H9 (cell line): ENCODE results near the gene GAREM2. TPM values are rescaled to one million over a fixed set of nuclear protein-coding genes. Genes with fewer than 3 reads are reported as not detected.

Source experiments
- DNase-seq: peaks from one replicate; pipeline ENCODE4 v3.0.0-alpha.2; 2017
- H2AFZ ChIP-seq: one replicate; pipeline ENCODE4 v1.6.1; 2013; ENCODE audit warnings: mild to moderate bottlenecking, low read length, control low read depth, moderate library complexity
- H2AK5ac ChIP-seq: 2 replicates; pipeline ENCODE4 v1.6.1; 2013; ENCODE audit warnings: low read length, control low read depth, mixed read lengths; ENCODE audit not compliant: insufficient read length
- H2BK120ac ChIP-seq: one replicate; pipeline ENCODE4 v1.6.1; 2013; ENCODE audit warnings: low read depth, mild to moderate bottlenecking, low read length, control low read depth, inconsistent platforms; ENCODE audit not compliant: poor library complexity, severe bottlenecking
- H2BK12ac ChIP-seq: 2 replicates; pipeline ENCODE4 v1.6.1; 2013; ENCODE audit warnings: low read length, control low read depth, mixed read lengths, low read depth; ENCODE audit not compliant: insufficient read length
- H2BK15ac ChIP-seq: 2 replicates; pipeline ENCODE4 v1.6.1; 2013; ENCODE audit warnings: low read depth, low read length, control low read depth
- H2BK20ac ChIP-seq: one replicate; pipeline ENCODE4 v1.6.1; 2013; ENCODE audit warnings: low read depth, mild to moderate bottlenecking, low read length, control low read depth, inconsistent platforms; ENCODE audit not compliant: poor library complexity, severe bottlenecking
- H2BK5ac ChIP-seq: 2 replicates; pipeline ENCODE4 v1.6.1; 2013; ENCODE audit warnings: low read length, control low read depth, mixed read lengths; ENCODE audit not compliant: insufficient read length
- H3K14ac ChIP-seq: 2 replicates; pipeline ENCODE4 v1.6.1; 2013; ENCODE audit warnings: low read length, control low read depth; ENCODE audit not compliant: insufficient read depth
- H3K18ac ChIP-seq: 2 replicates; pipeline ENCODE4 v1.6.1; 2013; ENCODE audit warnings: low read depth, mild to moderate bottlenecking, mixed read lengths, low read length, control low read depth; ENCODE audit not compliant: insufficient read length
- H3K23ac ChIP-seq: 2 replicates; pipeline ENCODE4 v1.6.1; 2013; ENCODE audit warnings: low read length, control low read depth, mixed read lengths, low read depth; ENCODE audit not compliant: insufficient read length
- H3K23me2 ChIP-seq: 2 replicates; pipeline ENCODE4 v1.6.1; 2013; ENCODE audit warnings: low read depth, mild to moderate bottlenecking, mixed read lengths, low read length, control low read depth; ENCODE audit not compliant: insufficient read length, poor library complexity, severe bottlenecking
- H3K27ac ChIP-seq: 2 replicates; pipeline ENCODE4 v1.5.1; 2013; ENCODE audit warnings: low read length, control low read depth, mixed read lengths, low read depth; ENCODE audit not compliant: insufficient read length
- H3K27me3 ChIP-seq: 2 replicates; pipeline ENCODE4 v1.6.1; 2013; ENCODE audit warnings: low read length, control low read depth, inconsistent platforms; ENCODE audit not compliant: insufficient read depth
- H3K4ac ChIP-seq: 2 replicates; pipeline ENCODE4 v1.6.1; 2013; ENCODE audit warnings: low read depth, mild to moderate bottlenecking, control low read depth, inconsistent platforms, low read length, moderate library complexity
- H3K4me1 ChIP-seq: 2 replicates; pipeline ENCODE4 v1.6.1; 2013; ENCODE audit warnings: low read length, control low read depth, inconsistent platforms; ENCODE audit not compliant: insufficient read depth
- H3K4me2 ChIP-seq: 2 replicates; pipeline ENCODE4 v1.6.1; 2013; ENCODE audit warnings: low read length, control low read depth, mixed read lengths; ENCODE audit not compliant: insufficient read length, insufficient read depth
- H3K56ac ChIP-seq: 2 replicates; pipeline ENCODE4 v1.6.1; 2013; ENCODE audit warnings: low read depth, mild to moderate bottlenecking, mixed read lengths, low read length, control low read depth; ENCODE audit not compliant: insufficient read length
- H3K79me1 ChIP-seq: 2 replicates; pipeline ENCODE4 v1.6.1; 2013; ENCODE audit warnings: low read depth, mild to moderate bottlenecking, moderate library complexity, low read length, control low read depth, inconsistent platforms; ENCODE audit not compliant: insufficient read depth, poor library complexity, severe bottlenecking
- H3K79me2 ChIP-seq: 2 replicates; pipeline ENCODE4 v1.6.1; 2013; ENCODE audit warnings: low read length, control low read depth, inconsistent platforms; ENCODE audit not compliant: insufficient read depth
- H3K9ac ChIP-seq: 2 replicates; pipeline ENCODE4 v1.6.1; 2013; ENCODE audit warnings: low read length, control low read depth, mixed read lengths; ENCODE audit not compliant: insufficient read length; ENCODE audit errors: extremely low read depth
- H3K9me3 ChIP-seq: one replicate; pipeline ENCODE4 v1.6.1; 2013; ENCODE audit warnings: low read depth, low read length, inconsistent platforms; ENCODE audit not compliant: control insufficient read depth
- H3T11ph ChIP-seq: one replicate; pipeline ENCODE4 v1.6.1; 2013; ENCODE audit warnings: mild to moderate bottlenecking, low read length, control low read depth, inconsistent platforms
- H4K20me1 ChIP-seq: one replicate; pipeline ENCODE4 v1.6.1; 2013; ENCODE audit not compliant: control insufficient read depth, insufficient read length, insufficient read depth
- H4K5ac ChIP-seq: 2 replicates; pipeline ENCODE4 v1.6.1; 2013; ENCODE audit warnings: low read depth, mild to moderate bottlenecking, mixed read lengths, low read length, control low read depth; ENCODE audit not compliant: insufficient read length
- H4K8ac ChIP-seq: replicated peaks from 2 replicates; pipeline ENCODE4 v1.6.1; 2013; ENCODE audit warnings: low read length, control low read depth, mixed read lengths, low read depth; ENCODE audit not compliant: insufficient read length
- H4K91ac ChIP-seq: 2 replicates; pipeline ENCODE4 v1.6.1; 2013; ENCODE audit warnings: low read depth, mild to moderate bottlenecking, moderate library complexity, mixed read lengths, low read length, control low read depth; ENCODE audit not compliant: insufficient read length
- H3K27ac Mint-ChIP-seq, 3 experiments: 2 replicates in 2 of 3; 3 replicates in 1 of 3; pipeline ENCODE4 v1.8.0; 2020 to 2021; ENCODE audit warnings: mixed read lengths in 3 of 3, mild to moderate bottlenecking in 1 of 3, moderate library complexity in 1 of 3
- H3K27me3 Mint-ChIP-seq: 2 replicates; pipeline ENCODE4 v1.8.0; 2021; ENCODE audit warnings: low read depth, mild to moderate bottlenecking, moderate library complexity, mixed read lengths
- H3K36me3 Mint-ChIP-seq, 3 experiments: 2 replicates in 2 of 3; 3 replicates in 1 of 3; pipeline ENCODE4 v1.8.0; 2020 to 2021; ENCODE audit warnings: low read depth in 3 of 3, mixed read lengths in 3 of 3; ENCODE audit not compliant: insufficient read depth in 1 of 3
- H3K4me1 Mint-ChIP-seq, 2 experiments: 2 replicates each; pipeline ENCODE4 v1.8.0; 2020; ENCODE audit warnings: mixed read lengths in 2 of 2
- H3K4me3 Mint-ChIP-seq, 2 experiments: 2 replicates in 1 of 2; 3 replicates in 1 of 2; pipeline ENCODE4 v1.8.0; 2020 to 2021; ENCODE audit warnings: mild to moderate bottlenecking in 2 of 2, mixed read lengths in 2 of 2, moderate library complexity in 1 of 2
- H3K9me3 Mint-ChIP-seq, 2 experiments: 2 replicates in 1 of 2; 3 replicates in 1 of 2; pipeline ENCODE4 v1.8.0; 2020; ENCODE audit warnings: mild to moderate bottlenecking in 2 of 2, mixed read lengths in 2 of 2, moderate library complexity in 1 of 2
- CTCF ChIP-seq: fragments of 200-600 bp; sonication (generic); conservative IDR thresholded peaks from 3 replicates; pipeline ENCODE4 v1.8.0; 2021; ENCODE audit warnings: antibody characterized with exemption, mild to moderate bottlenecking
- WGBS: extraction: QIAGEN DNeasy Blood & Tissue Kit; methylation state at CpG from one replicate; pipeline ENCODE4 v1.1.7; 2013; ENCODE audit warnings: missing lambda C conversion rate, low lambda C conversion rate, mixed read lengths; ENCODE audit not compliant: insufficient read length; ENCODE audit errors: extremely low coverage; 5-methylcytosine and 5-hydroxymethylcytosine counted together
- total RNA-seq: library from RNA; stranded (reverse); gene quantifications from 2 replicates; pipeline ENCODE4 v1.2.1, GENCODE V29; 2021

Gene GAREM2
- total RNA-seq, 1 experiment from 2014 or later: 14.4 TPM

- no peak overlapping the region for H2BK12ac ChIP-seq
- H3T11ph ChIP-seq: no peak overlapping the region
- no peak overlapping the region for H3K9ac ChIP-seq
- H2BK15ac ChIP-seq: no peak overlapping the region
- no peak overlapping the region for H2BK5ac ChIP-seq
- no peak overlapping the region for H3K14ac ChIP-seq
- H3K18ac ChIP-seq: no peak overlapping the region
- H3K27ac ChIP-seq: no peak overlapping the region
- H3K79me2 ChIP-seq: no peaks in the 10 kb centered on the region
- no peaks in the 10 kb centered on the region; the same call in 1 of the 2 replicates for H3K4me1 ChIP-seq
- no peaks in the 10 kb centered on the region for H4K20me1 ChIP-seq
- no peak overlapping the region for H2AFZ ChIP-seq
- no peak overlapping the region for H4K5ac ChIP-seq
- no peak for DNase-seq
- peak overlapping the region; percentile 67 to 89 for H3K4me3 Mint-ChIP-seq
- H3K27ac Mint-ChIP-seq: no peak overlapping the region; a peak in 1 of 7 replicates
- peaks cover 22% of the 10 kb centered on the region for H3K23me2 ChIP-seq
- no peak overlapping the region for H4K8ac ChIP-seq
- H3K9me3 Mint-ChIP-seq: peaks cover 0 to 5% of the 10 kb centered on the region in 2 experiments; a peak in 2 of 5 replicates
- no peaks in the 10 kb centered on the region for H3K9me3 ChIP-seq
- H3K36me3 Mint-ChIP-seq: peaks cover 0 to 12% (median 9%) of the 10 kb centered on the region in 3 experiments; a peak in 6 of 7 replicates
- peak overlapping the region; percentile 36 for H3K4me2 ChIP-seq
- TF ChIP-seq CTCF: no peak
- H3K56ac ChIP-seq: no peak overlapping the region
- no peak overlapping the region for H4K91ac ChIP-seq
- H3K27me3 ChIP-seq: no peaks in the 10 kb centered on the region
- no peak overlapping the region for H3K23ac ChIP-seq
- peaks cover 15 to 26% of the 10 kb centered on the region in 2 experiments for H3K4me1 Mint-ChIP-seq
- peaks cover 26% of the 10 kb centered on the region for H3K27me3 Mint-ChIP-seq
- no peak overlapping the region for H2AK5ac ChIP-seq
- WGBS: no CpG with 5 or more reads among the region's 10 CpGs
- no peak overlapping the region for H2BK20ac ChIP-seq
- no peak overlapping the region for H3K4ac ChIP-seq
- no peaks in the 10 kb centered on the region for H3K79me1 ChIP-seq
- H2BK120ac ChIP-seq: no peak overlapping the region
These were observed 2.0 kb downstream of the GAREM2 start for GRCh38 chr2:26174691-26175465.
